Measurements from ENCODE around the gene GPX6. TPM values are rescaled to one million over a fixed set of nuclear protein-coding genes. Genes with fewer than 3 reads are reported as not detected.

The GPX6 gene
- total RNA-seq, 1 donor from 2014 or later = not detected

- no peak overlapping the region for H3K4me3 Mint-ChIP-seq (ENCODE audit: low read depth)
- no peak for TF ChIP-seq CTCF (IDR thresholded peaks at IDR 0.05; ENCODE audit: unreplicated experiment)
These were observed 28.4 kb downstream of the GPX6 start for GRCh38 chr6:28486988-28487742.

GRCh38 chr6:28486533-28486932 is 29.1 kb downstream of the GPX6 start:
- Mint-ChIP-seq H3K4me1 (ENCODE audit: low read depth) (peaks cover 4% of the 10 kb centered on the region), H3K9me3 (ENCODE audit: low read depth) (no peaks in the 10 kb centered on the region), H3K27ac (no peak overlapping the region), H3K36me3 (ENCODE audit: insufficient read depth) (no peaks in the 10 kb centered on the region), H3K4me3 (ENCODE audit: low read depth) (no peak overlapping the region), H3K27me3 (peaks cover 3% of the 10 kb centered on the region)
- DNase-seq (ENCODE audit: low spot score, unreplicated experiment) = no peak
- no peak for TF ChIP-seq CTCF (IDR thresholded peaks at IDR 0.05; ENCODE audit: unreplicated experiment)

More at GRCh38 chr6:28486988-28487742, 28.4 kb downstream of the GPX6 start:
- no peaks in the 10 kb centered on the region for H3K36me3 Mint-ChIP-seq (ENCODE audit: insufficient read depth)
- no peaks in the 10 kb centered on the region for H3K9me3 Mint-ChIP-seq (ENCODE audit: low read depth)
- peaks cover 2% of the 10 kb centered on the region for H3K27me3 Mint-ChIP-seq
- peaks cover 6% of the 10 kb centered on the region for H3K4me1 Mint-ChIP-seq (ENCODE audit: low read depth)
- H3K27ac Mint-ChIP-seq = no peak overlapping the region
- DNase-seq (ENCODE audit: low spot score, unreplicated experiment) = no peak

- no peak for DNase-seq (ENCODE audit: low spot score, unreplicated experiment)
These were observed 30.1 kb downstream of the GPX6 start for GRCh38 chr6:28485482-28485881.

GRCh38 chr6:28480253-28480932 is 35.2 kb downstream of the GPX6 start:
- Mint-ChIP-seq H3K27ac (no peak overlapping the region), H3K9me3 (ENCODE audit: low read depth) (no peaks in the 10 kb centered on the region), H3K36me3 (ENCODE audit: insufficient read depth) (no peaks in the 10 kb centered on the region), H3K4me3 (ENCODE audit: low read depth) (no peak overlapping the region), H3K27me3 (peaks cover 23% of the 10 kb centered on the region), H3K4me1 (ENCODE audit: low read depth) (no peaks in the 10 kb centered on the region)
- TF ChIP-seq CTCF (IDR thresholded peaks at IDR 0.05; ENCODE audit: unreplicated experiment) = no peak
- no peak for DNase-seq (ENCODE audit: low spot score, unreplicated experiment)

More at GRCh38 chr6:28485482-28485881, 30.1 kb downstream of the GPX6 start:
- no peak overlapping the region for H3K27ac Mint-ChIP-seq
- TF ChIP-seq CTCF (IDR thresholded peaks at IDR 0.05; ENCODE audit: unreplicated experiment) = no peak
- peaks cover 1% of the 10 kb centered on the region for H3K4me1 Mint-ChIP-seq (ENCODE audit: low read depth)
- H3K4me3 Mint-ChIP-seq (ENCODE audit: low read depth) = no peak overlapping the region
- H3K9me3 Mint-ChIP-seq (ENCODE audit: low read depth) = no peaks in the 10 kb centered on the region
- no peaks in the 10 kb centered on the region for H3K36me3 Mint-ChIP-seq (ENCODE audit: insufficient read depth)
- peaks cover 6% of the 10 kb centered on the region for H3K27me3 Mint-ChIP-seq

- Mint-ChIP-seq H3K27ac (no peak overlapping the region), H3K36me3 (ENCODE audit: insufficient read depth) (no peaks in the 10 kb centered on the region), H3K27me3 (peaks cover 32% of the 10 kb centered on the region), H3K4me1 (ENCODE audit: low read depth) (no peaks in the 10 kb centered on the region), H3K4me3 (ENCODE audit: low read depth) (no peak overlapping the region), H3K9me3 (ENCODE audit: low read depth) (no peaks in the 10 kb centered on the region)
- no peak for TF ChIP-seq CTCF (IDR thresholded peaks at IDR 0.05; ENCODE audit: unreplicated experiment)
- DNase-seq (ENCODE audit: low spot score, unreplicated experiment) = no peak
These were observed 37.1 kb downstream of the GPX6 start for GRCh38 chr6:28478518-28478917.
